Fibroblast of lung (primary cell): ENCODE results near the gene MEP1A. TPM values are rescaled to one million over a fixed set of nuclear protein-coding genes. Genes with fewer than 3 reads are reported as not detected.
"Not testable (repeated sequence)": the region's sequence is repeated elsewhere in the genome, so short reads cannot be mapped to it uniquely, and the experiment has no call there.

ENCODE experiments used
- DNase-seq, 2 donors: peaks; one replicate each; pipeline versions ENCODE4 v3.0.0 to v3.0.0-alpha.2; 2010; ENCODE audit warnings: low read depth in 2 of 2
- H2AFZ ChIP-seq: 2 replicates; pipeline ENCODE4 v1.5.1; 2012; ENCODE audit warnings: low read length, control low read depth, inconsistent platforms
- H3K27ac ChIP-seq: 2 replicates; pipeline ENCODE4 v1.5.1; 2011; ENCODE audit warnings: low read length, control low read depth; ENCODE audit not compliant: insufficient read depth
- H3K27me3 ChIP-seq: 2 replicates; pipeline ENCODE4 v1.5.1; 2011; ENCODE audit warnings: mild to moderate bottlenecking, low read length; ENCODE audit not compliant: control insufficient read depth, insufficient read depth
- H3K36me3 ChIP-seq: 2 replicates; pipeline ENCODE4 v1.5.1; 2011; ENCODE audit warnings: low read length; ENCODE audit not compliant: control insufficient read depth, insufficient read depth
- H3K4me1 ChIP-seq: 2 replicates; pipeline ENCODE4 v1.5.1; 2011; ENCODE audit warnings: low read length; ENCODE audit not compliant: control insufficient read depth, insufficient read depth; ENCODE audit errors: extremely low read depth
- H3K4me2 ChIP-seq: 2 replicates; pipeline ENCODE4 v1.5.1; 2011; ENCODE audit warnings: low read length, control low read depth; ENCODE audit not compliant: insufficient read depth; ENCODE audit errors: extremely low read depth
- H3K4me3 ChIP-seq, 4 experiments: fragments of 200-600 bp in 1 of 4; sonication (generic) in 1 of 4; replicated peaks in 1 of 4; 2 replicates each; pipeline ENCODE4 v1.5.1; 2011 to 2016; ENCODE audit warnings: low read length in 4 of 4, low read depth in 3 of 4, mild to moderate bottlenecking in 3 of 4, control low read depth in 2 of 4, inconsistent platforms in 1 of 4, mixed read lengths in 1 of 4; ENCODE audit not compliant: insufficient read depth in 1 of 4; ENCODE audit errors: control extremely low read depth in 1 of 4
- H3K79me2 ChIP-seq: 2 replicates; pipeline ENCODE4 v1.5.1; 2012; ENCODE audit warnings: mild to moderate bottlenecking, low read length, inconsistent platforms; ENCODE audit not compliant: control insufficient read depth, insufficient read depth
- H3K9ac ChIP-seq: 2 replicates; pipeline ENCODE4 v1.5.1; 2011; ENCODE audit warnings: mild to moderate bottlenecking, low read length, control low read depth; ENCODE audit not compliant: insufficient read depth
- H3K9me3 ChIP-seq: 2 replicates; pipeline ENCODE4 v1.5.1; 2012; ENCODE audit warnings: low read depth, low read length; ENCODE audit not compliant: control insufficient read depth, insufficient read depth
- H4K20me1 ChIP-seq: 2 replicates; pipeline ENCODE4 v1.5.1; 2011; ENCODE audit warnings: low read length; ENCODE audit not compliant: control insufficient read depth, insufficient read depth; ENCODE audit errors: extremely low read depth
- EZH2 ChIP-seq: IDR thresholded peaks from 2 replicates; pipeline ENCODE4 v1.5.1; 2012; ENCODE audit warnings: low read length, control low read depth, mild to moderate bottlenecking; ENCODE audit errors: missing control alignments
- polyA plus RNA-seq, 2 donors: library from polyadenylated mRNA; depleted of rRNA in 1 of 2; stranded (reverse) in 1 of 2; unstranded in 1 of 2; fragments of >200 nt; gene quantifications; 2 replicates each; pipeline ENCODE4 v1.2.1, GENCODE V29; 2011 to 2012; ENCODE audit warnings: missing spikeins in 1 of 2
- total RNA-seq: library from RNA; depleted of rRNA; stranded (reverse); fragments of >200 nt; gene quantifications from 2 replicates; pipeline ENCODE4 v1.2.1, GENCODE V29; 2014
- TF ChIP-seq, protein P1 (sequence below), 2 donors: IDR thresholded peaks in 1 of 2; conservative IDR thresholded peaks in 1 of 2; 1 replicate in 1 of 2; 2 replicates in 1 of 2; pipeline ENCODE4 v1.5.1; 2011 to 2012; ENCODE audit warnings: low read length in 2 of 2, control low read depth in 1 of 2, inconsistent platforms in 1 of 2, low read depth in 1 of 2, mild to moderate bottlenecking in 1 of 2

The MEP1A gene
- total and polyA plus RNA-seq, 2 donors (not counting 1 experiment from before 2014, with no cell fraction given) = not detected

DNA sequence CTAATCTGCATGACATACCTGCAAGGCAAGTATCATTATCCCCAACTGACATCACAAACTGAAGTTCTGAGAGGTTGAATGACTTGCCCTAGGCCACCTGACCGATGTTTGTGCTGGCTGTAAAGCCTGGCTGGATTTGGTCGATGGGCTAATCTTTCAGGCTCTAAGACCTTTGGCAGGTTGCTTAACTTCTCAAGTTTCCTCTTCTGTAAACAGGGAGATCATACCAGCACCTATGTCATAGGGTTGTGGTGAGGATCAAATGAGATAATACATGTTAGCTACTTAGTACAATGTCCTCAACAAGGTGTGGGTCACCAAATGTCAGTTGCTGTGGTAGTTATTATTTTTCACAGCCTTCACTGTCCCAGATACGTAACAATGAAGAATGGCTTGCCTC is 32.3 kb upstream of the MEP1A start:
- H2AFZ ChIP-seq = no peak overlapping the region
- H3K4me1 ChIP-seq = no peaks in the 10 kb centered on the region
- H3K9me3 ChIP-seq = no peaks in the 10 kb centered on the region
- no peak for DNase-seq
- H3K4me2 ChIP-seq = no peak overlapping the region
- no peaks in the 10 kb centered on the region for H3K36me3 ChIP-seq
- no peak overlapping the region for H3K27ac ChIP-seq
- H4K20me1 ChIP-seq = no peaks in the 10 kb centered on the region
- H3K79me2 ChIP-seq = no peaks in the 10 kb centered on the region
- TF ChIP-seq EZH2 = no peak
- TF ChIP-seq, protein P1, sequence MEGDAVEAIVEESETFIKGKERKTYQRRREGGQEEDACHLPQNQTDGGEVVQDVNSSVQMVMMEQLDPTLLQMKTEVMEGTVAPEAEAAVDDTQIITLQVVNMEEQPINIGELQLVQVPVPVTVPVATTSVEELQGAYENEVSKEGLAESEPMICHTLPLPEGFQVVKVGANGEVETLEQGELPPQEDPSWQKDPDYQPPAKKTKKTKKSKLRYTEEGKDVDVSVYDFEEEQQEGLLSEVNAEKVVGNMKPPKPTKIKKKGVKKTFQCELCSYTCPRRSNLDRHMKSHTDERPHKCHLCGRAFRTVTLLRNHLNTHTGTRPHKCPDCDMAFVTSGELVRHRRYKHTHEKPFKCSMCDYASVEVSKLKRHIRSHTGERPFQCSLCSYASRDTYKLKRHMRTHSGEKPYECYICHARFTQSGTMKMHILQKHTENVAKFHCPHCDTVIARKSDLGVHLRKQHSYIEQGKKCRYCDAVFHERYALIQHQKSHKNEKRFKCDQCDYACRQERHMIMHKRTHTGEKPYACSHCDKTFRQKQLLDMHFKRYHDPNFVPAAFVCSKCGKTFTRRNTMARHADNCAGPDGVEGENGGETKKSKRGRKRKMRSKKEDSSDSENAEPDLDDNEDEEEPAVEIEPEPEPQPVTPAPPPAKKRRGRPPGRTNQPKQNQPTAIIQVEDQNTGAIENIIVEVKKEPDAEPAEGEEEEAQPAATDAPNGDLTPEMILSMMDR (conservative IDR thresholded peaks at IDR 0.05 in 1 of 2, IDR thresholded peaks at IDR 0.05 in 1 of 2; ENCODE audit: low read depth in 1 of 2, low read length in 2 of 2) = no peak
- no peaks in the 10 kb centered on the region for H3K27me3 ChIP-seq
- H3K9ac ChIP-seq = no peak overlapping the region
- H3K4me3 ChIP-seq = no peak overlapping the region

DNA sequence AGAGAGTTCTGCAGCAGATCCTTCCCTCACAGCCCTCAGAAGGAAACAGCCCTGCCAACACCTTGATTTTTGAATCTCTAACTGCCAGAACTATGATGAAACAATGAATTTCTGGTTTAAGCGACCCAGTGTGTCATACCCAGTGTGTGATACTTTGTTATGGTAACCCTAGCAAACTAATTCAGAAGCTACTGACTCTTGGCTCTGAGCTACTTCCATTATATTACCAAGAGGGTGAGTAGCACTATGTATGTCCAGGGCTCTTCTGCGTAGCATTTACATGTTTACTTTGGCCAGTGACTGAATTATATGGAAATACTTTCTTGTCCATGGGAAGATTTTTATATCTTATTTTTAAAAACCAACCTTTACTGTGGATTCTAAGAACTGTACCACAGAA is 29.7 kb upstream of the MEP1A start:
- TF ChIP-seq, protein P1 (conservative IDR thresholded peaks at IDR 0.05 in 1 of 2, IDR thresholded peaks at IDR 0.05 in 1 of 2; ENCODE audit: low read depth in 1 of 2, low read length in 2 of 2) = no peak
- no peak for TF ChIP-seq EZH2
- no peak overlapping the region for H3K9ac ChIP-seq
- no peak overlapping the region for H3K4me2 ChIP-seq
- H3K9me3 ChIP-seq = no peaks in the 10 kb centered on the region
- H3K4me3 ChIP-seq = no peak overlapping the region
- H3K27ac ChIP-seq = no peak overlapping the region
- no peaks in the 10 kb centered on the region for H3K27me3 ChIP-seq
- H3K79me2 ChIP-seq = no peaks in the 10 kb centered on the region
- H4K20me1 ChIP-seq = no peaks in the 10 kb centered on the region
- DNase-seq = no peak
- no peaks in the 10 kb centered on the region for H3K36me3 ChIP-seq
- no peaks in the 10 kb centered on the region for H3K4me1 ChIP-seq
- no peak overlapping the region for H2AFZ ChIP-seq

DNA sequence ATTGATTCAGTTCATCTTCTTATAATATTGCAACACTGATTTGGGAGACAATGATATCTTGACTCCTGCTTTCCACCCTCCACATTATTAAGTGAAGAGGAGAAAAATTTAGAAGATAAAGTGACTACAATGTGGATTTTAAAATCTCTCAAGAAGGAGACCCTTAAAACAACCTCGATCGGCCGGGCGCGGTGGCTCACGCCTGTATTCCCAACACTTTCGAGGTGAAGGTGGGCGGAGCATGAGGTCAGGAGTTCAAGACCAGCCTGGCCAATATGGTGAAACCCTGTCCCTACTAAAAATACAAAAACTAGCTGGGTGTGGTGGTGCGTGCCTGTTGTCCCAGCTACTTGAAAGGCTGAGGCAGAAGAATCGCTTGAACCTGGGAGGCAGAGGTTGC is 28.9 kb upstream of the MEP1A start:
- not testable (repeated sequence) for H2AFZ ChIP-seq, H3K9me3 ChIP-seq, H3K27me3 ChIP-seq, H3K79me2 ChIP-seq, H3K4me2 ChIP-seq, H3K36me3 ChIP-seq, H4K20me1 ChIP-seq, H3K9ac ChIP-seq, H3K27ac ChIP-seq, DNase-seq, H3K4me1 ChIP-seq, H3K4me3 ChIP-seq

DNA sequence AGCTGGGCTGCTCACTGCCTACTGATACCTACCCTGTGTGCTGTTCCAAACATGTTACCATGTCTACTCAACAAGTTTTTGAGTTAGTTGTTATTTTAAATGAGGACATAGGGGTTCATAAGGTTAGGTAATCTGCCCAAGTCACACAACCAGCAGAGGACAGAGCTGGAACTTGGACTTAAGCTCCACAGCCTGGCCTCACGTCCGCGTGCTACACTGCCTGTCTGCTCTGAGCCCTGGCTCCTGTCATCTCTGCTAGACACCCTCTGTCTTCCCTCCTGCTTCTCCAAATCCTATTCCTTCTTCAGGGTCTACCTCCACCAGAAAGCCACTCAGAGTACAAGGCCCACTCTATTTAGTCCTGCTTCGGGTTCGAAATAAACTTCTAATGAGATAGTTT is 28.2 kb upstream of the MEP1A start:
- H3K4me3 ChIP-seq = no peak overlapping the region
- H3K27ac ChIP-seq = no peak overlapping the region
- no peaks in the 10 kb centered on the region for H3K9me3 ChIP-seq
- H2AFZ ChIP-seq = no peak overlapping the region
- H4K20me1 ChIP-seq = no peaks in the 10 kb centered on the region
- DNase-seq = no peak
- no peak overlapping the region for H3K9ac ChIP-seq
- no peak overlapping the region for H3K4me2 ChIP-seq
- no peak for TF ChIP-seq EZH2
- TF ChIP-seq, protein P1 (conservative IDR thresholded peaks at IDR 0.05 in 1 of 2, IDR thresholded peaks at IDR 0.05 in 1 of 2; ENCODE audit: low read depth in 1 of 2, low read length in 2 of 2) = no peak
- no peaks in the 10 kb centered on the region for H3K36me3 ChIP-seq
- H3K27me3 ChIP-seq = no peaks in the 10 kb centered on the region
- no peaks in the 10 kb centered on the region for H3K79me2 ChIP-seq
- H3K4me1 ChIP-seq = no peaks in the 10 kb centered on the region
